ENCODE measurements around the gene RFWD3. TPM values are rescaled to one million over a fixed set of nuclear protein-coding genes. Genes with fewer than 3 reads are reported as not detected.

The RFWD3 gene
- total and polyA plus RNA-seq, 2 of the 13 experiments (the other 11 are each of a cell fraction or from before 2014, with no cell fraction given) = 23.4 to 62.6 TPM

GRCh38 chr16:74606521-74607309 is 60.0 kb downstream of the RFWD3 start, which contains the start of gene GLG1 (continued):
- TF ChIP-seq ATF6 (CRISPR knock-in tag; conservative IDR thresholded peaks at IDR 0.05) (no peak), SRSF1 (optimal IDR thresholded peaks at IDR 0.05; ENCODE audit: low read depth, low read length) (no peak), GPBP1L1 (CRISPR knock-in tag; IDR thresholded peaks at IDR 0.05) (no peak), MTA1 (CRISPR knock-in tag; IDR thresholded peaks at IDR 0.05; ENCODE audit: borderline replicate concordance) (peak; percentile 93; the same call in 1 of the 2 replicates), NFATC3 (CRISPR knock-in tag; IDR thresholded peaks at IDR 0.05) (no peak), ZNF18 (CRISPR knock-in tag; IDR thresholded peaks at IDR 0.05; ENCODE audit: insufficient replicate concordance) (peak; percentile 73), IRF2 (CRISPR knock-in tag; IDR thresholded peaks at IDR 0.05) (peak; percentile 73; the same call in 1 of the 2 replicates), ZKSCAN8 (CRISPR knock-in tag; IDR thresholded peaks at IDR 0.05; ENCODE audit: borderline replicate concordance) (peak; percentile 55; the same call in 1 of the 2 replicates), ZNF337 (CRISPR knock-in tag; IDR thresholded peaks at IDR 0.05; ENCODE audit: borderline replicate concordance, low read depth) (no peak), PAX8 (CRISPR knock-in tag; IDR thresholded peaks at IDR 0.05; ENCODE audit: borderline replicate concordance) (0 out of 2 replicates have a peak, but pooled peaks have one; percentile 58), IRF1 (CRISPR knock-in tag; IDR thresholded peaks at IDR 0.05; ENCODE audit: low read depth) (no peak), ZNF414 (CRISPR knock-in tag; IDR thresholded peaks at IDR 0.05) (peak; percentile 95; the same call in 1 of the 2 replicates), MBD4 (IDR thresholded peaks at IDR 0.05; ENCODE audit: borderline replicate concordance, low read length) (no peak), ZBTB49 (CRISPR knock-in tag; IDR thresholded peaks at IDR 0.05; ENCODE audit: borderline replicate concordance) (no peak), ZNF720 (CRISPR knock-in tag; IDR thresholded peaks at IDR 0.05) (no peak), NFKB2 (CRISPR knock-in tag; IDR thresholded peaks at IDR 0.05; ENCODE audit: borderline replicate concordance) (peak; percentile 75), ZSCAN20 (CRISPR knock-in tag; IDR thresholded peaks at IDR 0.05; ENCODE audit: borderline replicate concordance) (peak; percentile 92; the same call in 1 of the 2 replicates), NFIC (IDR thresholded peaks at IDR 0.05; ENCODE audit: low read length) (no peak), SP2 (CRISPR knock-in tag; IDR thresholded peaks at IDR 0.05) (no peak)

Measured in HepG2 (cell line).